ENCODE measurements around the gene RBM24. TPM values are rescaled to one million over a fixed set of nuclear protein-coding genes. Genes with fewer than 3 reads are reported as not detected.
"Not testable (repeated sequence)": the region's sequence is repeated elsewhere in the genome, so short reads cannot be mapped to it uniquely, and the experiment has no call there.

The RBM24 gene
- total RNA-seq, 1 experiment from 2014 or later: 0.24 TPM

- POLR2A ChIA-PET (ENCODE audit: low non-redundant PET): no interaction called here
- Histone ChIP-seq H3K27ac (ENCODE audit: low read depth, low read length, poor library complexity, severe bottlenecking) (no peak overlapping the region), H3K27me3 (replicated peaks; ENCODE audit: insufficient read depth, low read depth, low read length, poor library complexity) (no peaks in the 10 kb centered on the region), H3K4me1 (ENCODE audit: insufficient read depth, low read length, poor library complexity, severe bottlenecking) (peaks cover 6% of the 10 kb centered on the region), H3K36me3 (ENCODE audit: insufficient read depth, low read length, poor library complexity, severe bottlenecking) (no peaks in the 10 kb centered on the region), H3K4me3 (ENCODE audit: low read depth, low read length, poor library complexity, severe bottlenecking) (no peak overlapping the region), H3K9me3 (ENCODE audit: low read depth, low read length, poor library complexity, severe bottlenecking) (no peaks in the 10 kb centered on the region)
- TF ChIP-seq EZH2 (IDR thresholded peaks at IDR 0.05; ENCODE audit: borderline replicate concordance, low read depth, low read length, poor library complexity, severe bottlenecking) (no peak), CTCF (conservative IDR thresholded peaks at IDR 0.05; ENCODE audit: low read depth, low read length) (no peak)
- no peak for DNase-seq (ENCODE audit: low spot score)
- CTCF ChIA-PET: no interaction called here
- no TSS peak for BruUV-seq (replicated peaks)
- intact Hi-C loops (cut with micrococcal nuclease; ENCODE audit: unreplicated experiment): no loop called here
These were observed 22.3 kb downstream of the RBM24 start for GRCh38 chr6:17303444-17303843.

- no peaks in the 10 kb centered on the region for H3K36me3 ChIP-seq (ENCODE audit: insufficient read depth, low read length, poor library complexity, severe bottlenecking)
- POLR2A ChIA-PET (ENCODE audit: low non-redundant PET): no interaction called here
- no peak overlapping the region for H3K4me3 ChIP-seq (ENCODE audit: low read depth, low read length, poor library complexity, severe bottlenecking)
- intact Hi-C loops (cut with micrococcal nuclease; ENCODE audit: unreplicated experiment): no loop called here
- DNase-seq (ENCODE audit: low spot score): no peak
- TF ChIP-seq EZH2 (IDR thresholded peaks at IDR 0.05; ENCODE audit: borderline replicate concordance, low read depth, low read length, poor library complexity, severe bottlenecking) (no peak), CTCF (conservative IDR thresholded peaks at IDR 0.05; ENCODE audit: low read depth, low read length) (no peak)
- peaks cover 6% of the 10 kb centered on the region for H3K4me1 ChIP-seq (ENCODE audit: insufficient read depth, low read length, poor library complexity, severe bottlenecking)
- no peaks in the 10 kb centered on the region for H3K9me3 ChIP-seq (ENCODE audit: low read depth, low read length, poor library complexity, severe bottlenecking)
- CTCF ChIA-PET: no interaction called here
- no peaks in the 10 kb centered on the region for H3K27me3 ChIP-seq (replicated peaks; ENCODE audit: insufficient read depth, low read depth, low read length, poor library complexity)
- no peak overlapping the region for H3K27ac ChIP-seq (ENCODE audit: low read depth, low read length, poor library complexity, severe bottlenecking)
- BruUV-seq (replicated peaks): no TSS peak
These were observed 24.2 kb downstream of the RBM24 start for GRCh38 chr6:17305219-17306001.

GRCh38 chr6:17311595-17312311 lies 30.6 kb downstream of the RBM24 start:
- H3K4me3 ChIP-seq (ENCODE audit: low read depth, low read length, poor library complexity, severe bottlenecking): no peak overlapping the region
- DNase-seq (ENCODE audit: low spot score): no peak
- no peak overlapping the region for H3K27ac ChIP-seq (ENCODE audit: low read depth, low read length, poor library complexity, severe bottlenecking)
- H3K36me3 ChIP-seq (ENCODE audit: insufficient read depth, low read length, poor library complexity, severe bottlenecking): no peaks in the 10 kb centered on the region
- no peaks in the 10 kb centered on the region for H3K9me3 ChIP-seq (ENCODE audit: low read depth, low read length, poor library complexity, severe bottlenecking)
- no peak for TF ChIP-seq CTCF (conservative IDR thresholded peaks at IDR 0.05; ENCODE audit: low read depth, low read length)
- no peak for TF ChIP-seq EZH2 (IDR thresholded peaks at IDR 0.05; ENCODE audit: borderline replicate concordance, low read depth, low read length, poor library complexity, severe bottlenecking)
- ChIA-PET CTCF (no interaction called here), POLR2A (ENCODE audit: low non-redundant PET) (no interaction called here)
- no peaks in the 10 kb centered on the region for H3K27me3 ChIP-seq (replicated peaks; ENCODE audit: insufficient read depth, low read depth, low read length, poor library complexity)
- no TSS peak for BruUV-seq (replicated peaks)
- H3K4me1 ChIP-seq (ENCODE audit: insufficient read depth, low read length, poor library complexity, severe bottlenecking): no peaks in the 10 kb centered on the region
- intact Hi-C loops (cut with micrococcal nuclease; ENCODE audit: unreplicated experiment): no loop called here

- BruUV-seq (replicated peaks); intact Hi-C loops (cut with micrococcal nuclease; ENCODE audit: unreplicated experiment); H3K27me3 ChIP-seq (replicated peaks; ENCODE audit: insufficient read depth, low read depth, low read length, poor library complexity); H3K4me1 ChIP-seq (ENCODE audit: insufficient read depth, low read length, poor library complexity, severe bottlenecking); H3K4me3 ChIP-seq (ENCODE audit: low read depth, low read length, poor library complexity, severe bottlenecking); H3K27ac ChIP-seq (ENCODE audit: low read depth, low read length, poor library complexity, severe bottlenecking); H3K36me3 ChIP-seq (ENCODE audit: insufficient read depth, low read length, poor library complexity, severe bottlenecking); POLR2A ChIA-PET (ENCODE audit: low non-redundant PET); H3K9me3 ChIP-seq (ENCODE audit: low read depth, low read length, poor library complexity, severe bottlenecking); CTCF ChIA-PET; DNase-seq (ENCODE audit: low spot score): not testable (repeated sequence)
These were observed 32.1 kb downstream of the RBM24 start for GRCh38 chr6:17313238-17313637.

Data from A673 (cell line).